NK-92 (cell line): ENCODE results near the gene MLC1.

Experiments used
- DNase-seq: peaks from one replicate; lab custom pipeline; 2025; ENCODE audit not compliant: unreplicated experiment; lab: John Stamatoyannopoulos, UW

Gene MLC1

GRCh38 chr22:50058906-50059880, 26.0 kb downstream of the MLC1 start:
- DNase-seq: no peak

GRCh38 chr22:50058061-50058905, 26.9 kb downstream of the MLC1 start, which contains the start of gene TTLL8:
TTLL8 (minus strand) TSS chr22:50058298.
- no peak for DNase-seq

GRCh38 chr22:50057278-50058060, 27.8 kb downstream of the MLC1 start:
- no peak for DNase-seq

- DNase-seq: no peak
These were observed 28.8 kb downstream of the MLC1 start for GRCh38 chr22:50056214-50056972.

GRCh38 chr22:50053861-50054260, 31.4 kb downstream of the MLC1 start:
- no peak for DNase-seq

- DNase-seq: no peak
These were observed 33.3 kb downstream of the MLC1 start for GRCh38 chr22:50051930-50052329.

GRCh38 chr22:50049299-50050195, 35.7 kb downstream of the MLC1 start:
- no peak for DNase-seq

- no peak for DNase-seq
These were observed 36.4 kb downstream of the MLC1 start for GRCh38 chr22:50048836-50049235.

- DNase-seq: no peak
These were observed 37.0 kb downstream of the MLC1 start for GRCh38 chr22:50048061-50048765.

GRCh38 chr22:50047346-50047745, 37.9 kb downstream of the MLC1 start:
- no peak for DNase-seq

GRCh38 chr22:50046481-50047245, 38.6 kb downstream of the MLC1 start:
- DNase-seq: no peak

- DNase-seq: no peak
These were observed 39.2 kb downstream of the MLC1 start for GRCh38 chr22:50046019-50046415.

GRCh38 chr22:50045211-50046018, 39.8 kb downstream of the MLC1 start:
- DNase-seq: no peak

GRCh38 chr22:50044485-50045118, 40.6 kb downstream of the MLC1 start:
- no peak for DNase-seq

- no peak for DNase-seq
These were observed 43.7 kb downstream of the MLC1 start for GRCh38 chr22:50041361-50042065.

GRCh38 chr22:50040717-50041116, 44.5 kb downstream of the MLC1 start:
- DNase-seq: no peak
